ELR (cell line): Measurements from ENCODE around the gene ZNF423.
"Not testable (repeated sequence)": the region's sequence is repeated elsewhere in the genome, so short reads cannot be mapped to it uniquely, and the experiment has no call there.

Experiments
- DNase-seq: peaks from one replicate; pipeline ENCODE4 v3.0.0-alpha.2; 2015; ENCODE audit warnings: low read depth

The ZNF423 gene

GRCh38 chr16:49580751-49581303 is 275.1 kb downstream of the ZNF423 start:
- no peak for DNase-seq

- no peak for DNase-seq
Measured at GRCh38 chr16:49578435-49579024, 277.4 kb downstream of the ZNF423 start.

DNA sequence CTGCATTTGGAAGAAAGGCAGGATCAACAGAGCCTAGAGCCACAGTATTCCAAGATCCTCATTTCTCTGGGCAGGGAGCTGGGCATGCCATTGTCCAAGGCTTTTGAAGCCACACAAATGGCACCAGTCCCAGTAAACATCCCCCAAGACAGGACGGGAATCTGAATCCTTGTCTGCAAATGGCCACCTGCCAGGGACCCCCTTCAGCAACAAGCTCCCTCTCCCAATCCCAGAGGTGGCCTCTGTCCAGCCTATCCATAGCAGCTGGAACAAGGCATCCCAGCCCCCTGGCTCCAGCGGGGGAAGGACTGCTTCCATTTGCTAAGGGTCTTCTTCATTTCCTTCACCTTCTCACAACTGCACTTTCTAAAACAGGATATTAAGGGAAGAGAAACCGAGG is 277.9 kb downstream of the ZNF423 start:
- DNase-seq: no peak

DNA sequence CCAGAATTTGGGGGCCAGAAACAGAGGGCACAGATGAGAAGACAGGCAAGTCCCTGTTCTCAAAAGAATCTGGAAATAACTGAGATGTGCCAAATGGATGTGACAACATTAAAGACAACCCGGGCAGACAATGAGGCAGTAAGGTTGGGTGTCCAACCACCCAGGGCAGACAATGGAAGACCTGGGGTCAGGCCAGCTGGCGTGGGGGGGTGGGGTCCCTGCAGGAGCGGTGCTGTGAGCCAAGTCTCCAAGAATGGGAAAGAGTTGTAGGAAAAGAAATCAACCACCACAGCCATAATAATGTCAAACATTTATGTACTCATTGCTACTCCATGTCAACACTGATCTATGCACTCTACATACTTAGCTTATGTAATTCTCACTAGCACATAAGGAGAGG is 279.0 kb downstream of the ZNF423 start:
- no peak for DNase-seq

- no peak for DNase-seq
Measured at GRCh38 chr16:49576173-49576494, 279.8 kb downstream of the ZNF423 start.

GRCh38 chr16:49575346-49576172 is 280.4 kb downstream of the ZNF423 start:
- no peak for DNase-seq

DNA sequence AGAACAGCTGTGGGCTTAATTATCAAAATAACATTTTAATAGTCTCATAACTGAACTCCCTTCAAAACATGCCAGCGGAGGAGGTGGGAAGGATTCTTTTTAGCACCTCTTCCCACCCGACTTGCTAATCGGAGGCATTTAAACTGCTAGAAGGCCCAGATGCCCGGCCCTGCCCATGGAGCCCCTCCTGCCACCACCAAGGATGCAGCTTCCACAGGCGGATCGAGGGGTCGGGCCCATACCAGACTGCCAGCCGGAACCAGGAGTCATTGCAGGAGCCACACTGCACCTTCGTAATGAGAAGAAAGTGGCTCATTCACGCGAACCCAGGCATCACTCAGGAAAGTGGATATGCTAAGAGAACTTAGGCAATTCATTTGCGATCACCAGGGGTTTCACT is 281.1 kb downstream of the ZNF423 start:
- no peak for DNase-seq

DNA sequence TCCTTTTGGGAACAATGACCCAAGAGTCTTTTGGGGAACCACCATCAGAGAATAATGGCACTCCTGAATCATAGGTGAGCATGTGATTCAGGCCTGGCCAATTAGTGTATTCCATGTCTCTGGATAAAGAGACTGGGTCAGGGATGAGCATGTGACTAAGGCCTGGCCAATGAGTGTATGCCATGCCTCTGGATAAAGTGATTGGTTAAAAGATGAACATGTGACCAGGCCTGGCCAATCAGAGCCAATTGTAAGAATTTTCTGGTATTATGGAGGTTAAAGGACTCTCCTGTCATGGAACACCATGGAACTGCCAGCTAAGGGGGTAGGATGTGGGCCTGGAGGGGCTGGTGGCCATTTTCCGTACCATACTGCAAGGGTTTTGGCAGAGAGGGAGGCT is 288.0 kb downstream of the ZNF423 start:
- DNase-seq: no peak

- DNase-seq: no peak
Measured at GRCh38 chr16:49566432-49566831, 289.5 kb downstream of the ZNF423 start.

DNA sequence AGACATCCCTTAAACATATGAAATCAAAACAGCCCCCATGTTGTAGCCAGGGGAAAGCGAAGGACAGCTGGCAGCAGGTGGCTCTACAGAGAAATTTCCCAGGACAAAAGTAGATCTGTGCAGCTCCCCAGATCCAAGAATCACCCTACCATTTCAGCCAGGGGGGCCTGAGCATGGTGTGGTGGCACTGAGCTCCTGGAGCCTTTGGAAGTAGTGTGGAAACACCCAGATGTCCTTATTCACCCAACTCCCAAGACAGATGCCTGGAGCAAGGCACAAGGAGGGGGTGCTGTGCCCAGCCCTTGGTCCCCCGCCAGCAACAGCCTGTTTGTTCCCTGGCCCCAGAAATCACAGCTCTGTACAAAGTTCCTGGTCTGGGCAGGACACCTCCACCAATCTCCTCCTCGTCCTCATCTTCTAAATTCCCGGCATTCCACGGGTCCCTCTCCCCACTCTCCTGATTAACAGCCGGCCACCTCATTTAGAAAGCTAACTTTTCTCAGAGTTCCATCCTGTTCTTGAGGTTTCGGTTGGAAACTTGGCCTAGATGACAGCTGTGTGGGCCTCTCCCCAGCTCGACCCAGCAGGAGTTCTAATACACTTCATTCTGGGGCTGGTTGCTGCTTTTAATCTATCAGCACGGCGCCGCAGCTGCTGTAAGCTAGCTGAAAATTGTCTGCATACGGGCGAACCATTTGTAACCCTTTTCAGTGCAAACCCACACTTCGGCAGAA is 291.2 kb downstream of the ZNF423 start:
- DNase-seq: no peak

GRCh38 chr16:49563666-49564065 is 292.2 kb downstream of the ZNF423 start:
- DNase-seq: no peak

DNA sequence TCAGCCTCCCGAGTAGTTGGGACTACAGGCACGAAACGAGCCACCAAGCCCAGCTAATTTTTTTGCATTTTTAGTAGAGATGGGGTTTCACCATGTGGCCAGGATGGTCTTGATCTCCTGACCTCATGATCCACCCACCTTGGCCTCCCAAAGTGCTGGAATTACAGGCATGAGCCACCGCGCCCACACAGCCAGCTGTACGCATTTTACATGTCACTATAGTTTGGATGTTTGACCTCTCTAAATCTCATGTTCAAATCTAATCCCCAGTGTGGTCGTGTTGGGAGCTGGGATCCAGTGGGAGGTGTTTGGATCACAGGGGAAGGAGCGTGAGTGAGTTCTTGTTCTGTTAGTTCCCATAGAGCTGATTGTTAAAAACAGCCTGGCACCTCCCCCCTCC is 293.0 kb downstream of the ZNF423 start:
- not testable (repeated sequence) for DNase-seq

- DNase-seq: no peak
Measured at GRCh38 chr16:49562228-49562627, 293.7 kb downstream of the ZNF423 start.

GRCh38 chr16:49560004-49560830 is 295.7 kb downstream of the ZNF423 start:
- DNase-seq: no peak

DNA sequence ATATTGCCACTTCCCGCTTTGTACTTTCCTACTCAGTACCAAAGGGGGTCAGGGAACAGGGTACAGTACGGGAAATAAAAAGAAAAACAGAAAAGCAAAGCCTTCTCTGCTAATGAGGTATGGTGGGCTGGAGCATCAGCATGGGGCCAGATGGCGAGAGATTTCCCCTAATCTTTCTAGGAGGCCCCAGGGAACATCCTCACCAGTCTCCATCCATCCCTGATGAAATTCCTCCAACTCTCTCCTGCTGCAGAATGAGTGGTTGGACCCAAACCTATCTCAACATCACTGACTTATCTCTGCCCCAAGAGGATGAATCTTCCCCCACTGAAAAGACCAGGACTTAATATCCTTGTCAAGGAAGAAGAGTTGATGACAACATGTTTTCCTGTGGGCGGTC is 296.7 kb downstream of the ZNF423 start:
- DNase-seq: no peak

- no peak for DNase-seq
Measured at GRCh38 chr16:49558451-49558850, 297.5 kb downstream of the ZNF423 start.

GRCh38 chr16:49556606-49557446 is 299.1 kb downstream of the ZNF423 start:
- DNase-seq: peak; percentile 17

GRCh38 chr16:49556249-49556605 is 299.7 kb downstream of the ZNF423 start:
- DNase-seq: no peak

- DNase-seq: no peak
Measured at GRCh38 chr16:49554681-49555080, 301.2 kb downstream of the ZNF423 start.

DNA sequence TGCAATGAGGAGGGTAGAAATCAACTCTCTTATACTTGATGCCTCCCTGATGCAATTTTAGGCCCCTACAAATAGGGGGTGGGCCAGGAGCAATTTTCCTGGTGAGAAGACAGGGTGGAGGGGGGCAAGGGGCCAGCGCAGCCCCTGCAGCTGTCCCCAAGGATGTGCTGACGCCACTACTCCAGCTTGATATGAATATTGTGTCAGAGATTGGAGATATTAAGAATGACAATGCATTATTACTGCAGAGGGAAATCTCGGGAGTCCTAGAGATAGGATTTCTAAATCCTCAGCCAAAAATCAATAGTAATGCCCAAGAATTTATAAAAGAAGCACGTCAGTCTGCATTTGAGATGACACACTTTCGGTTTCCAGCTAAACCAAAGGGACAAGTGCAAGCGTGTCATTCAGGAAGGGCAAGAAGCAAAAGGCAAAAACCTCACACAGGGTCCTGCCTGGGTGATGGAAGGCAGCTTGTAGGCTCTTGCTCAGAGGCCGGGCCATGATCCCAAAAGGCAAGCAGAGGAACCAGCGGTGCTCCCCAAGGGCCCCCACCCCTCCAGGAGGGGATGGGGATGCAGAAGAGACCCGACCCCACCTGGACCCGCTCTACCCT is 303.5 kb downstream of the ZNF423 start:
- no peak for DNase-seq

- DNase-seq: no peak
Measured at GRCh38 chr16:49550666-49551065, 305.2 kb downstream of the ZNF423 start.
